Stomach (tissue), 9 donors: ENCODE data around the gene PSMD8. TPM values are rescaled to one million over a fixed set of nuclear protein-coding genes. Genes with fewer than 3 reads are reported as not detected.

Experiments
- DNase-seq, 2 donors: peaks; one replicate each; pipeline versions ENCODE4 v3.0.0 to v3.0.0-alpha.2; 2013 to 2019
- H3K27ac ChIP-seq, 5 donors: fragments of 200-600 bp in 4 of 5; sonication (generic) in 4 of 5; one replicate each; pipeline ENCODE4 v1.5.1; 2013 to 2019; ENCODE audit warnings: mild to moderate bottlenecking in 1 of 5, moderate library complexity in 1 of 5
- H3K27me3 ChIP-seq, 3 donors: fragments of 200-600 bp; sonication (generic); one replicate each; pipeline ENCODE4 v1.5.1; 2017 to 2019; ENCODE audit warnings: mixed run types in 1 of 3
- H3K36me3 ChIP-seq, 4 donors: fragments of 200-600 bp; sonication (generic); 1 replicate in 3 of 4; 2 replicates in 1 of 4; pipeline ENCODE4 v1.5.1; 2016 to 2019
- H3K4me1 ChIP-seq, 4 donors: fragments of 200-600 bp; sonication (generic); one replicate each; pipeline ENCODE4 v1.5.1; 2016 to 2019
- H3K4me3 ChIP-seq, 4 donors: fragments of 200-600 bp; sonication (generic) in 3 of 4; one replicate each; pipeline ENCODE4 v1.5.1; 2016 to 2019; ENCODE audit warnings: mild to moderate bottlenecking in 1 of 4
- H3K9me3 ChIP-seq, 4 donors: fragments of 200-600 bp; sonication (generic); one replicate each; pipeline ENCODE4 v1.5.1; 2016 to 2019
- CTCF ChIP-seq, 7 experiments: fragments of 450-650 bp in 4 of 7; fragments of 200-600 bp in 3 of 7; sonication (generic) in 3 of 7; IDR thresholded peaks; one replicate each; pipeline ENCODE4 v1.5.1; 2016 to 2019; ENCODE audit warnings: antibody characterized with exemption in 7 of 7, control low read depth in 2 of 7, mild to moderate bottlenecking in 1 of 7
- EP300 ChIP-seq: sonication (generic); formaldehyde crosslinking; IDR thresholded peaks from one replicate; pipeline ENCODE4 v1.6.1; 2017; ENCODE audit warnings: antibody characterized with exemption
- POLR2A ChIP-seq, 4 donors: fragments of 450-650 bp; IDR thresholded peaks; one replicate each; pipeline ENCODE4 v1.6.1; 2016; ENCODE audit warnings: antibody characterized with exemption in 4 of 4, control low read depth in 2 of 4, mild to moderate bottlenecking in 1 of 4, moderate library complexity in 1 of 4
- POLR2AphosphoS5 ChIP-seq, 3 donors: sonication (generic); formaldehyde crosslinking; IDR thresholded peaks; one replicate each; pipeline ENCODE4 v1.6.1; 2016; ENCODE audit warnings: antibody characterized with exemption in 3 of 3
- WGBS, 5 donors: extraction: QIAGEN DNeasy Blood & Tissue Kit in 3 of 5; methylation state at CpG; one replicate each; pipeline versions ENCODE4 v1.1.5 to v1.1.7; 2013 to 2018; 5-methylcytosine and 5-hydroxymethylcytosine counted together
- intact Hi-C: fragments of 100-400 bp; cut with DNase I; formaldehyde crosslinking; loops from one replicate; pipeline ENCODE4 v1.15.1; 2023; ENCODE audit warnings: low total_unique reads
- polyA plus RNA-seq, 3 donors: library from polyadenylated mRNA; stranded (reverse); fragments of 200-250 nt; gene quantifications; one replicate each; pipeline ENCODE4 v1.2.3, GENCODE V29; 2013
- total RNA-seq, 5 donors: library from RNA; depleted of rRNA; stranded (reverse); fragments of >200 nt; gene quantifications; one replicate each; pipeline versions ENCODE4 v1.1.0 to v1.2.3, GENCODE V29; 2014 to 2016
- donor health status: healthy with polysubstance abuse.
- donor health status: Bipolar disorder and iron deficiency.
- donor health status: healthy.

Gene PSMD8
- total and polyA plus RNA-seq, 8 donors = 10.7 to 282 (median 108) TPM

- Histone ChIP-seq H3K4me3 (peak overlapping the region; percentile 26 to 46 (median 34)), H3K36me3 (peaks cover 0 to 6% (median 0%) of the 10 kb centered on the region in 4 donors), H3K27me3 (peaks cover 0 to 62% (median 23%) of the 10 kb centered on the region in 3 donors), H3K4me1 (peaks cover 0 to 13% (median 11%) of the 10 kb centered on the region in 4 donors), H3K27ac (peak overlapping the region in 2 of 5 donors; percentile 16 to 70), H3K9me3 (no peaks in the 10 kb centered on the region)
- WGBS, 5 donors = 5 to 7% (median 6%) methylated on average over 31 to 49 of the region's 49 CpGs
- TF ChIP-seq POLR2AphosphoS5 (IDR thresholded peaks at IDR 0.05) = no peak
- no peak for TF ChIP-seq EP300
- TF ChIP-seq CTCF (IDR thresholded peaks at IDR 0.05) = no peak
- no peak for TF ChIP-seq POLR2A (IDR thresholded peaks at IDR 0.05)
- DNase-seq = peak; percentile 63 to 86
- intact Hi-C loops = no loop called here
Measured at GRCh38 chr19:38417544-38418506, 43.5 kb downstream of the PSMD8 start.

- intact Hi-C loops = no loop called here
- WGBS, 5 donors = 82 to 90% (median 86%) methylated on average over 4 to 9 of the region's 9 CpGs
- H3K9me3 ChIP-seq = no peaks in the 10 kb centered on the region
- H3K4me3 ChIP-seq = no peak overlapping the region
- peaks cover 0 to 88% (median 31%) of the 10 kb centered on the region in 3 donors for H3K27me3 ChIP-seq
- no peak for DNase-seq
- no peaks in the 10 kb centered on the region for H3K36me3 ChIP-seq
- H3K27ac ChIP-seq = no peak overlapping the region
- peaks cover 0 to 13% (median 11%) of the 10 kb centered on the region in 4 donors for H3K4me1 ChIP-seq
- no peak for TF ChIP-seq EP300
- TF ChIP-seq POLR2AphosphoS5 (IDR thresholded peaks at IDR 0.05) = no peak
- no peak for TF ChIP-seq POLR2A (IDR thresholded peaks at IDR 0.05)
- no peak for TF ChIP-seq CTCF (IDR thresholded peaks at IDR 0.05)
Measured at GRCh38 chr19:38420935-38421334, 46.6 kb downstream of the PSMD8 start.

- WGBS, 5 donors = 70 to 84% (median 77%) methylated on average over 14 of the region's 14 CpGs
- peaks cover 0 to 92% (median 33%) of the 10 kb centered on the region in 3 donors for H3K27me3 ChIP-seq
- no peak overlapping the region for H3K27ac ChIP-seq
- no peaks in the 10 kb centered on the region for H3K9me3 ChIP-seq
- H3K36me3 ChIP-seq = no peaks in the 10 kb centered on the region
- no peak for DNase-seq
- peaks cover 0 to 13% (median 11%) of the 10 kb centered on the region in 4 donors for H3K4me1 ChIP-seq
- H3K4me3 ChIP-seq = no peak overlapping the region
- TF ChIP-seq EP300 = no peak
- intact Hi-C loops = no loop called here
Measured at GRCh38 chr19:38421856-38422255, 47.5 kb downstream of the PSMD8 start.

GRCh38 chr19:38422438-38422837 lies 48.1 kb downstream of the PSMD8 start:
- Histone ChIP-seq H3K4me1 (peaks cover 0 to 11% (median 10%) of the 10 kb centered on the region in 4 donors), H3K27me3 (peaks cover 0 to 89% (median 33%) of the 10 kb centered on the region in 3 donors), H3K9me3 (no peaks in the 10 kb centered on the region), H3K27ac (no peak overlapping the region), H3K4me3 (no peak overlapping the region), H3K36me3 (no peaks in the 10 kb centered on the region)
- no peak for DNase-seq
- WGBS, 5 donors = 77 to 83% (median 80%) methylated on average over 5 to 7 of the region's 7 CpGs
- intact Hi-C loops = no loop called here
- TF ChIP-seq POLR2A (IDR thresholded peaks at IDR 0.05) (no peak), CTCF (IDR thresholded peaks at IDR 0.05) (no peak), POLR2AphosphoS5 (IDR thresholded peaks at IDR 0.05) (no peak), EP300 (no peak)
